Measurements from ENCODE around the gene BOLA2B. TPM values are rescaled to one million over a fixed set of nuclear protein-coding genes. Genes with fewer than 3 reads are reported as not detected.
"Not testable (repeated sequence)": the region's sequence is repeated elsewhere in the genome, so short reads cannot be mapped to it uniquely, and the experiment has no call there.

Gene BOLA2B
- total and polyA plus RNA-seq, 2 of the 4 experiments (the other 2 are of a cell fraction): 121 to 301 TPM

DNA sequence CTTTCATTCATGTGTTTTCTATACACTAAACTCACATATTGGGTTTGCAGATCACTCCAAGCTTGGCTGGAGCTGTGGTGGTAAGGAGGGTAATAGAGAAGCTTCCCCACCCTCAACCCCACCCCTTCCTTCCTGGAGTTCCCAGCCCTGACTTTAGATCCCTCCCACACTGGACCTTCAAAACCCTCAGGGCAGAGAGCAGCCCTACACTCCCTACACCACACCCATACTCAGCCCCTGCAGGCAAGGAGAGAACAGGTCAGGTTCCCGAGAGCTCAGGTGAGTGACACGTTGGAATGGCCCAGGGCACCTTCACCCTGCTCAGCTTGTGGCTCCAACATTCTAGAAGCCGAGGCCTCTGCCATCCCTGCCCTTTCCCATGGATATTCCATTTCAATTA, 5.6 kb upstream of the BOLA2B start, which contains the start of gene SULT1A3:
Gene SULT1A3, plus strand, starts transcription at position 207 of the 400 bp plus-strand sequence. CDS start 1,474 bp downstream, outside the sequence.
- H3K9ac ChIP-seq (ENCODE audit: low read depth, low read length); H2AK5ac ChIP-seq (ENCODE audit: low read depth, low read length); H3K36me3 ChIP-seq (ENCODE audit: control insufficient read depth, insufficient read depth, low read length); H3K9me3 ChIP-seq (ENCODE audit: control insufficient read depth, insufficient read depth, low read length); BruUV-seq (replicated peaks); H2BK5ac ChIP-seq (ENCODE audit: low read depth, low read length, poor library complexity, severe bottlenecking); H3K79me1 ChIP-seq (ENCODE audit: low read depth in 1 of 2, low read length in 2 of 2); H2AK9ac ChIP-seq (replicated peaks; ENCODE audit: low read depth, low read length, poor library complexity); H3K4ac ChIP-seq (ENCODE audit: low read depth, low read length); H3K27me3 ChIP-seq (ENCODE audit: control insufficient read depth, insufficient read depth, low read length); CTCF ChIA-PET; H3K18ac ChIP-seq (ENCODE audit: low read depth, low read length); H2BK20ac ChIP-seq (ENCODE audit: low read depth, low read length); H2AFZ ChIP-seq (replicated peaks; ENCODE audit: low read length, poor library complexity); H3K9me1 ChIP-seq (ENCODE audit: insufficient read depth, low read length); intact Hi-C loops (cut with micrococcal nuclease); H4K5ac ChIP-seq (ENCODE audit: low read depth, low read length); DNase-seq; H3K14ac ChIP-seq (replicated peaks; ENCODE audit: low read depth, low read length); H4K8ac ChIP-seq (ENCODE audit: low read depth in 2 of 2, low read length in 2 of 2); ATAC-seq (ENCODE audit: low read depth); H3K27ac ChIP-seq (ENCODE audit: insufficient read depth, low read length); dilution Hi-C loops (cut with HindIII; ENCODE audit: low sequenced_read_pairs, unreplicated experiment); POLR2A ChIA-PET (ENCODE audit: unreplicated experiment); H4K91ac ChIP-seq (ENCODE audit: insufficient read depth, low read depth, low read length); H3K4me3 ChIP-seq (ENCODE audit: insufficient read depth, low read depth, low read length); H2BK120ac ChIP-seq (ENCODE audit: low read depth, low read length); H4K20me1 ChIP-seq (ENCODE audit: insufficient read depth, low read length); H3K23ac ChIP-seq (ENCODE audit: low read depth, low read length); H3K56ac ChIP-seq (ENCODE audit: extremely low read depth, insufficient read depth, low read length); H2BK15ac ChIP-seq (ENCODE audit: low read depth, low read length); H3K4me2 ChIP-seq (ENCODE audit: low read depth, low read length); H3K4me1 ChIP-seq (ENCODE audit: control insufficient read depth, insufficient read depth, low read length): not testable (repeated sequence)
- in situ Hi-C loops (cut with MboI; ENCODE audit: low sequenced_read_pairs): loop anchor here (25.0 kb wide), 1 partner anchor 213 kb away; the partner anchor contains the start of gene ZNF771
- WGBS, 2 experiments (ENCODE audit: extremely low coverage in 2 of 2, insufficient read length in 1 of 2): no CpG with 5 or more reads among the region's 3 CpGs

DNA sequence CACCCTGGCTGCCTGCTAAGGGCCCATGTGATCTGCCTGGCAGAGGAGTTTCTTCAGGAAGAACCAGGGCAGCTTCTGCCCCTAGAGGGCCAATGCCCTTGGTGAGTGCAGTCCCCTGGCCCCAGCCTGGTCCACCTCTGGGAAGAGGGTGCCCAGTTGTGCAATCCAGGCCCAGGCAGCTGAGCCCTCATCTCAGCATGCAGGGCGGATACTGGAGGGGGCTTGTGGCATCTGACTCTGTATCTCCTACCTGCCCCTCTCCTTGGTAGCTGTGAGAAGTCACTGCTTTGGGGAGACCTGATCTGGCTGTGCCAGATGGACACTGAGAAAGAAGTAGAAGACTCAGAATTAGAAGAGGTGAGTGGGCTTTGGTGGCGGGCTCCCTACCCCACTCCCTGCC, 3.5 kb upstream of the BOLA2B start:
- H2BK5ac ChIP-seq (ENCODE audit: low read depth, low read length, poor library complexity, severe bottlenecking); H4K20me1 ChIP-seq (ENCODE audit: insufficient read depth, low read length); H3K27me3 ChIP-seq (ENCODE audit: control insufficient read depth, insufficient read depth, low read length); H3K56ac ChIP-seq (ENCODE audit: extremely low read depth, insufficient read depth, low read length); H2AK9ac ChIP-seq (replicated peaks; ENCODE audit: low read depth, low read length, poor library complexity); H3K4ac ChIP-seq (ENCODE audit: low read depth, low read length); H3K4me1 ChIP-seq (ENCODE audit: control insufficient read depth, insufficient read depth, low read length); H3K9me1 ChIP-seq (ENCODE audit: insufficient read depth, low read length); H2BK20ac ChIP-seq (ENCODE audit: low read depth, low read length); H3K4me3 ChIP-seq (ENCODE audit: insufficient read depth, low read depth, low read length); H3K36me3 ChIP-seq (ENCODE audit: control insufficient read depth, insufficient read depth, low read length); DNase-seq; dilution Hi-C loops (cut with HindIII; ENCODE audit: low sequenced_read_pairs, unreplicated experiment); ATAC-seq (ENCODE audit: low read depth); intact Hi-C loops (cut with micrococcal nuclease); H2AK5ac ChIP-seq (ENCODE audit: low read depth, low read length); H2BK15ac ChIP-seq (ENCODE audit: low read depth, low read length); H2BK120ac ChIP-seq (ENCODE audit: low read depth, low read length); H3K23ac ChIP-seq (ENCODE audit: low read depth, low read length); H3K4me2 ChIP-seq (ENCODE audit: low read depth, low read length); CTCF ChIA-PET; POLR2A ChIA-PET (ENCODE audit: unreplicated experiment); BruUV-seq (replicated peaks); H3K9me3 ChIP-seq (ENCODE audit: control insufficient read depth, insufficient read depth, low read length); H4K5ac ChIP-seq (ENCODE audit: low read depth, low read length); H4K8ac ChIP-seq (ENCODE audit: low read depth in 2 of 2, low read length in 2 of 2); H3K9ac ChIP-seq (ENCODE audit: low read depth, low read length); H4K91ac ChIP-seq (ENCODE audit: insufficient read depth, low read depth, low read length); H2AFZ ChIP-seq (replicated peaks; ENCODE audit: low read length, poor library complexity); H3K14ac ChIP-seq (replicated peaks; ENCODE audit: low read depth, low read length); H3K18ac ChIP-seq (ENCODE audit: low read depth, low read length); H3K79me1 ChIP-seq (ENCODE audit: low read depth in 1 of 2, low read length in 2 of 2); H3K27ac ChIP-seq (ENCODE audit: insufficient read depth, low read length): not testable (repeated sequence)
- in situ Hi-C loops (cut with MboI; ENCODE audit: low sequenced_read_pairs): loop anchor here (25.0 kb wide), 1 partner anchor 215 kb away; the partner anchor contains the start of gene ZNF771
- WGBS, 2 experiments (ENCODE audit: extremely low coverage in 2 of 2, insufficient read length in 1 of 2): no CpG with 5 or more reads among the region's 2 CpGs

All from IMR-90 (cell line).